HG02938 (cell line): ENCODE measurements around the gene LRRC7.
"Not testable (repeated sequence)": the region's sequence is repeated elsewhere in the genome, so short reads cannot be mapped to it uniquely, and the experiment has no call there.

ENCODE experiments used
- ATAC-seq: cut with Tn5 transposase; IDR thresholded peaks from one replicate; pipeline ENCODE4 v1.9.1; 2021; ENCODE audit warnings: mild to moderate bottlenecking, moderate library complexity; ENCODE audit not compliant: unreplicated experiment

Gene LRRC7

DNA sequence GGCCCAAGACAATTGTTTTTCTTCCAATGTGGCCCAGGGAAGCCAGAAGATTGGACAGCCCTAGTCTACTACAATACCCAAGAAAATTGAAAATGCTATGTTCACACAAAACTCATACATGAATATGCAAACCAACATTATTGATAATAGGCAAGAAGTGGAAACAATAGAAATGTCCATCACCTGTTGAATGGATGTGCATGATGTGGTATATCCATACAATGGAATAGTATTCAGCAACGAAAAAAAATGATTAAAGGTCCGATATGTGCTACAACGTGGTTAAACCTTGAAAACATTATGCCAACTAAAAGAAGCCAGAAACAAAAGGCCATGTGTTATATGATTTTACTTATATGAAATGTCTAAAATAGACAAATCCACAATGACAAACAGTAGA lies 375.3 kb downstream of the LRRC7 start:
- no peak for ATAC-seq

DNA sequence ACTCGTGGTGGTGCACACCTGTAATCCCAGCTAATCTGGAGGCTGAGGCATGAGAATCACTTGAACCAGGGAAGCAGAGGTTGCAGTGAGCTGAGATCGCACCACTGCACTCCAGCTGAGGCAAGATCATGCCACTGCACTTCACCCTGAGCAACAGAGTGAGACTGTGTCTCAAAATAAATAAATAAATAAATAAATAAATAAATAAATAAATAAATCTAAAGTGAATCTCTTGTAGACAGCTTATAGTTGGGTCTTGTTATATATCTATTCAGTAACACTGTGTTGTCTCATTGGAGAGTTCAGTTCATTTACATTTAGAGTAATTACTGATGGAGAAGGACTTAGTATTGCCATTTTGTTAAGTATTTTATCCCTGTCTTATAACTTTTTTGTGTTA lies 379.2 kb downstream of the LRRC7 start:
- no peak for ATAC-seq

DNA sequence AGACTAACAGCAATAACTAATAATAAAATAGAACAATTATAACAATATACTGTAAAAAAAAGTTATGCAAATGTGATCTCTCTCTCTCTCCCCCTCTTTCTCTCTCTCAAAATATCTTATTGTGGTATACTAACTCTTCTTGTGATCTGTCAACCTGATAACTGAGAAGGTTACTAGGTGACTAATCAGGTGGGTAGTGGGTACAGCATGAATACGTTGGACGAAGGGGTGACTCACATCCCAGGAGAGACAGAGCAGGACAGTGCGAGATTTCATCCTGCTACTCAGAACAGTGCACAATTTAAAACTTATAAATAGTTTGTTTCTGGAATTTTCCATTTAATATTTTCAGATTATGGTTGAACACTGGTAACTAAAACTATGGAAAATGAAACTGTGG lies 380.1 kb downstream of the LRRC7 start:
- no peak for ATAC-seq

DNA sequence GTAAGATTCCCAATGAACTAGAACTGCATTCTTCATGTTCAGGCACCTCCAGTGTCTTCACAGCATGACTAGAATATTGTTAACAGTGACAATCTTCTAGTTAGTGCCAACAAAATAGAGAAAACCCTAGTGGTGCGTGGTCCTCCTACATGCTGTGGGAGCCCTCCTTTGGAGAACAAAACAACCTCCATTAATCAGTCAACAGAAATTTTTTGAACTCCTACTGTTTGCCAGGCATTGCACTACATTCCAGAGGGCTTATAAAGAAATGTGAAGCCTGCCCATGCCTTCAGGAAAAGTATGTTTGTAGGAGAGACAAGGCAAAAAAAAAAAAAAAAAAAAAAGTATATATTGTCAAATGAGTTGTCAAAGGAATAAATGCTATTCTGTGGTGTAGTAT lies 385.0 kb downstream of the LRRC7 start:
- ATAC-seq: no peak

DNA sequence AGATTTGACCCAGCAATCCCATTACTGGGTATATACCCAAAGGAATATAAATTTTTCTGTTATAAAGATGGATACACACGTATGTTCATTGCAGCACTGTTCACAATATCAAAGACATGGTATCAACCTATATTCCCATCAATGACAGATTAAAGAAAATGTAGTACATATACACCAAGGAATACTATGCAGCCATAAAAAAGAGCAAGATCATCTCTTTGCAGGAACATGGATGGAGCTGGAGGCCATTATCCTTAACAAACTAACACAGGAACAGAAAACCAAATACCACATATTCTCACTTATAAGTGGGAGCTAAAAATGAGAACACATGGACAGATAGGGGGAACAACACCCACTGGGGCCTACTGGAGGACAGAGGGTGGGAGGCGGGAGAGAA lies 394.7 kb downstream of the LRRC7 start:
- ATAC-seq: not testable (repeated sequence)

DNA sequence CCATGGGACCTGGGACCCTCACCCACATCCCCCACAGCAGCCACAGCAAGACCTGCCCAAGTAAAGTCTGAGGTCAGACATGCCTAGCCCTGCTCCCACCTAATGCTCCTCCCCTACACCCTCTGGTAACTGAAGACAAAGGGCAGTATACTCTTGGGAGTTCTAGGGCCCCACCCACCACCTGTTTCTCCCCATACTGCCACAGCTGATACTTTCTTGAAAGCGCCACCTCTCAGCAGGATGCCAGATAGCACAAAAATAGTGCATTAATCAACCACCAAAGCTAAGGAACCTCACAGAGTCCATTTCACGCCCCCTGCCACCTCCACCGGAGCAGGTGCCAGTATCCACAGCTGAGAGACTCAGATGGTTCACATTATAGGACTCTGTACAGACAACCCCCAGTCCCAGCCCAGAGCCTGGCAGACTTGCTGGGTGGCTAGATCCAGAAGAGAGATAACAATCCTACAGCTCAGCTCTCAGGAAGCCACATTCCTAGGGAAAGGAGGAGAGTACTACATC lies 399.6 kb downstream of the LRRC7 start:
- ATAC-seq: no peak

DNA sequence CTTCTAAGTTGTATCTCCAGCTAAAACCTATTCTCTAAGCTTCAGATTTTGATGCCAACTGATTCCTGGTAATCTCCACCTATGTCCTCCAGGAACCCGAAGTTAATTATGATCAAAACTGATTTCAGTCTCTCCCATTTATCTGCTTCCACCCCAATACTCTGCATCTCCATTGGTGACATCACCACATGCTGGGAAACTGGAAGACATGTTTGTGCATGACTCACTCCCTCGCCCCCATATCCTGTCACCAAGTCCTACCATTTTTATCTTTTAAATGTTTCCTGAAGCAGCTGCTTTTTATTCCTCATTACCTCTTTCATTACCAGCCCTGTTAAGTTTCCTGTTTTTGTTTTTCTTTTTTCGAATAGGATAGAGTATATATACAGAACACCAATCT lies 409.2 kb downstream of the LRRC7 start:
- no peak for ATAC-seq

DNA sequence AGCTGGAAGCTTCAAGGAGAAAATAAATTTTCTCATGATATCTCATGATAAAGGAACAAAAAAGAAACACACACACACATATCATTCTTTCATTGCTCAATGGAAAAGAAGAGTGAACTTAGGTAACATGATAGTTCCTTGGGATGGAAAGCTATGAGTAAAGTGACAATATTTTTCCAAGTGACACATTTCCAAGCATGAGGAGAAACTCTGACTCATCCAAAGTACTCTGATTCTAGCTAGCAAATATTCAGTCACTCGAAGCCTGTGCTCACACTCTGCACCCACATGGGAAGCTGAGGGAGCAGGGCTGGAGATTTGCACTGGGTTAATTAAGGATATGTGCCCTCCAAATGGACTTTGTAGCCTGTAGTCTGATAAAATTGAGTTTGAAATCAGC lies 415.3 kb downstream of the LRRC7 start:
- ATAC-seq: no peak

DNA sequence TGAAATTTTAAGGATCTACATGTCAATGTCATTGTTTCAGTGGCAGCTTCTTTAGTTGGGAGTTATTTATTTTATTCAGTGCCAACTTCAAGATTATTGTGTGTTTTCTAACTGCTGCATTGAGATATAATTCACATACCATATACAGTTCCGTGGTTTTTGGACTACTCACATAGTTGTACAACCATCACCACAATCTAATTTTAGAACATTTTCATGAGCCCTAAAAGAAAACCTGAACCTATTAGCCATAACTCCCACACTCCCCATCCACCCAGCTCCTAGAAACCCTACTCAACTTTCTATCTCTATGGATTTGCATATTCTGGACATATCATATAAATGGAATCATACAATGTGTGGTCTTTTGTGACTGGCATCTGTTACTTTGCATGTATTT lies 417.7 kb downstream of the LRRC7 start:
- no peak for ATAC-seq

DNA sequence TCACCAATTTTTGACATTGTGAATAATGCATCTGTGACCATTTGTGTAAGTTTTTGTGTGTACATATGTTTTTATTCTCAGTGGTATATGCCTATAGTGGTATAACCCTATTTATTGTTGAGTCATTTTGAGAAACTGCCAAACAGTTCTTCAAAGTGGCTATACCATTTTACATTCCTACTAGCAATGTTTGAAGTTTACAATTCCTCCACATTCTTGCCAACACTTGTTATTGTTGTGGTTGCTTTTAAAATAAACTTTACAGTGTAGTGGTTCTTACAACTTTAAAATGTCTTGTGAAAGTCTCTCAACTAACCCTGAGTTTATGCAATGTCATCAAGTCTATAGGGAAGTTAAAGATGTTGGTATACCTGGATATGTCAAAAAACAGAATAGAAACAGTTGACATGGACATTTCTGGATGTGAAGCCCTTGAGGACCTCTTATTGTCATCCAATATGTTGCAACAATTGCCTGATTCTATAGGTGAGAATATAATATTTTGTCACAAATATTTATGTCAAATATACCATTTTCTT lies 418.2 kb downstream of the LRRC7 start:
- ATAC-seq: no peak

DNA sequence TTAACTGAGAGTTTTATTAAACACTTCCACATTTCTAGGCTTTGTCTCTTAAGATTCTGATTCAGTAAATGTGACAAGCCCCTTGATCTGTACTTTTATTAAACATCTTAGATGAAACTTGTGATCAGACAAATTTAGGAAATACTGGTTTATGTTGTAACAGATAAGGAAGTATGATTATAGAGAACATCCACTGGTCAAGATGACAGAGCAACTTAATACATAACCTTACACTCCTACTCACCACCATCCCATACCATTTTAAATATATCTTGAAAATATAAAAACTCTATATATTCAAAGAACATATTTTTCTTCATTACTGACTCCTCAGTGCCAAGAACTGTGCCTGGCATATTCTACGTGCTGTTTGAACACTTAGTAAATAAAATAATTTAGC lies 420.2 kb downstream of the LRRC7 start:
- no peak for ATAC-seq

DNA sequence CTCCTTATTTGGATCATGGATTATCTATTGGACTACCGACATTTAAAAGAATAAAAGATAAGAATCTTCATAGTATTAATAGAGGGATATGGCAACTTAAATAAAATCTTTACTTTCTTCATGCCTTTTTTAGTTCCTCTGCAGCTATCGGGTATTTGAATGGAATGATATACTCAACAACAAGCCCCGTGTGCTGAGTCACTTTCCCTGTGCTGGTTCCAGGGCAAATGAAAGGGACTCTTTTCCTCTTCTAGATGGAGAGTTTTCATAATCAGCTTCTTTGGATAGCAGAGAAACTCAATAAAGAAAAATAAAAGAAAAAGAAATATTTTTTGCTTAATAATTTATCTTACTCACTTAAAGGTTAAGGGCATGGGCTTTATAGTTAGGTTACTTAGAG lies 423.9 kb downstream of the LRRC7 start:
- no peak for ATAC-seq

DNA sequence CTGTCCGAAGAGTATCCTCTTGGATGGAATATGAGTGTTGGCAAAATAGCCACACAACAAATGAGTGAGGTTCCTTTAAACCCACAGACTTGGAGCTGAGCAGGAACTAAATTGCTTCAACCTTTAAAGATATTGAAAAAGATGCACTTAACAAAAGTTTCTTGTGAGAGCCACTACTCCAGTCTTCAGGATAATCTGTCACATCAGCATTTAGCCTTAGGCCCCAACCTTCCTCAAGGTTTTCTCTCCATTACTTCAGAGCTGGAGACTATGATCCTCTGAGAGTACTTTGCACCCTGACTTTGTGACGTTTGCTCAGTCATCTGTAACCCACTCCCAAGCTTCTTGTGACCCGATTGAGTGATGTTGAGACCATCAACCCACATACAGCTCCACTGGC lies 424.9 kb downstream of the LRRC7 start:
- ATAC-seq: no peak

DNA sequence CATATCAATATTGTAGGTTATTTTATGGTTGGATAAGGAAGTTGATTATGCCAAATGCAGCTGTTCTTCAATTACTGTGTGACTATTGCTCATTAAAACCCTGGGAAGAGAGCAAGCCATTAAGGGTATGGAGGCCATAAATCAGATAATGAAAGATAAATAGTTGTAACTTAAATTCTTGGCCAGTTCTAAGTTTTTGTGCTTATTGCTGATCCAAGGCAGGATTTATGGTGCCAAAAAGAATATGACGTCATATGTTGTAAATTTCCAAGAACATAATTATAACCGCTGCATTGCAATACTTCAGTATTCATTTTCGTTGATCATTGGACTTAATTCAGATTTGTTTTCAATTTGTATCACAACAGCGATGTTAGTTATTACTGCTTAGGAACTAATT lies 426.1 kb downstream of the LRRC7 start:
- no peak for ATAC-seq

DNA sequence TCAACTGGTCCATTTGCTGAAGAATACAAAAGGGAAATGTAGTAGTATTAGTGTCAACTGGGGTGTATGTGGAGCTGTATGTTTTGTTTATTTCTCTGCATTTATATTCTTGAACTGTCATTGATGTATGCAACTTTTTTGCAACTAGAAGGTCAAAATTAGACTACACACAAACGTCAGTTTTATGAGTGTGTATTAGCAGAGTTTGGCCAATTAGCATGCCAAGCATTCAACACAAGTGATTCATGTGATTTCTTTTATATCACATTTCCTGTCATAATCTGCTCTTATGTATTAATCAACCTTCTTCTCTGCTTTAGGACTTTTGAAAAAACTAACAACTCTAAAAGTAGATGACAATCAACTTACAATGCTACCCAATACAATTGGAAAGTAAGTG lies 426.5 kb downstream of the LRRC7 start:
- ATAC-seq: no peak

DNA sequence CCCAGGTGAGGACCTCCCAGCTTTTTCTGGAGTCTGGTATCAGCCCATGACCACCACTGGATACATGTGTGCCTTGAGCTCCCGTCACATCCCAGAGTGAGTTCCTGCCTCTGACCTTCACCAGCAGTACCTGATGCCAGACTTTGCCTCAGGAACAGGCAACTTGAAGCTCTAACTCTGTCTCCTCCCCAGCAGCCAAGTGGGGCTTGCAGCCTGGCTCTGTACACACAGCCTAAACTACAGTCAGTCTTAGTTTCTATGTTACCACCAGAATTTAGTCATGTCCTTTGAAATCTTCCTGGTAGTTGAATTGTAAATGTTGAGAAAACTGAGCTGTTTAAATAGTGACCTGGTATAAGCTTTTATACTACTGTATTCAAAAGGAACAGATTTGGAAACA lies 431.1 kb downstream of the LRRC7 start:
- ATAC-seq: no peak

DNA sequence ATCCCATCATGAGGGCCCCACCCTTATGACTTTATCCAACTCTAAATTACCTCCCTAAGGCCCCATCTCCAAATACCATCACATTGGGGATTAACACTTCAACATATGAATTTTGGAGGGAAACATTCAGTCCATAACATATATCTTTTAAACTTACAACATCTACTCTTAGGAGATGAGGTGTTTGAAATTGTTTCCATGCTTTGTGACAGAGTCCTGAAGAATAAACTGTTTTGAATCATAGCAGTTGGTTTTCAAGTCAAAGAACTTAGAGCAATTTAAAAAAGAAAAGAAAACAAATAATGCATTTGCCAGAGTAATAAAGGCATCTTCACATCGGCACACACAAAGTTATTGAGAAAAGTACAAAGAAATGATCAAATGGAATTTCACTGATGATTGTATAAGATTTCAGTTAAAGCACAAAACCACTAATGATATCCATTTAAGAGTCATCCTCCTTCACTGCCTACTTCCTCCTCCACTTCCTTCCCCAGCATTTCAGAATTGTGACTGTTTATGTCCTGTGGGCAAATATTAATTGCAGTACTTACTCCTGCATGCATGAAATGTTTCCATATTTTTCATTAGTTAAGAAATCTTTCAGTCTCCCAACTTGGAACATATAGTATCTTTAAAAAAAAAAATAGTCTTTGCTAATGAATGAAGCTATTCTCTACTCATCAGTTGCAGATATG lies 435.6 kb downstream of the LRRC7 start:
- ATAC-seq: no peak

DNA sequence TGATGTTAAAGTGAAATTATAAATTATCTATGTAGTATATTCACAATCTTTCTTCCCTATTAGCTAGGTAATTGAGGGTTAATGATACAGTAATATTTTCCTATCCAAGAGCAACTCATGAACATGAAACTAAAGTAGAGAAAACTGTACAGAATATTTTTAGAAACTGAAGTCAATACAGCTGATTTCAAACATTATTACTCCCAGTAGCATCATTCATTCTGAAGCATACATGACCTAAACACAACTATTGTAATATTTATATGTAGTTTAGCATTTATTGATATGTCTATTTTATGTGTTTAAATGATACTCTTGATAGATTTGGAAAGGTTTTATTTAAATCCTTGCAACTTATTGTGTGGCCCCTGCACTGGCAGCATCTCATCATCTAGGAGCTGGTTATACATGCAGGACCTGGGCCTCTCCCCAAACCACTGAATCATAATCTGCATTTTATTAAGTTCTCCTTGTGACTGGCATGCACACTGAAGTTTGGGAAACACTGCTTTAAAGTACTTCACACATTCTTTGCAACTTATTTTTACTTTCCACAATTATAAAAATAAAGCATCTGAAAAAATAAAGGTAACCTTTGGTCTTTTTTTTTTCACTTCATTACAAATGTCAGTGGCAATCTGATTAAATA lies 437.8 kb downstream of the LRRC7 start:
- ATAC-seq: no peak

DNA sequence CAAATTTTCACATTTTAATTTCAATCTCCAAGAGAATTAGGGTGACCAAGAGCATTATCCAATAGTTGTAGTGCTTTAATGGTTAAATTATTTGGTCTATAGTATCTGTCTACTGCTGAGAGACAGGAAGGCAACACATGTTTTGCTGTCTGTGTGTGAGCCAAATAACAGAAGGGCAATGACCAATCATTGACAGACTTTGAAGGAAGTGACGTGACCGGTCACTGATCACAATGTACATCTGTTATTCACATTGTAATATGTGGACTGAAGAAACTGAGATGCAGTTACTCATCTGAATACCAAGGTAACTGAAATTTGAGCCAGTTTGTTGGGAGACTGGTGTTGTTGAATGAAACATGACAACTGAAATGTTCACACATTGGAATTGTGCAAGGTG lies 440.9 kb downstream of the LRRC7 start:
- ATAC-seq: no peak

DNA sequence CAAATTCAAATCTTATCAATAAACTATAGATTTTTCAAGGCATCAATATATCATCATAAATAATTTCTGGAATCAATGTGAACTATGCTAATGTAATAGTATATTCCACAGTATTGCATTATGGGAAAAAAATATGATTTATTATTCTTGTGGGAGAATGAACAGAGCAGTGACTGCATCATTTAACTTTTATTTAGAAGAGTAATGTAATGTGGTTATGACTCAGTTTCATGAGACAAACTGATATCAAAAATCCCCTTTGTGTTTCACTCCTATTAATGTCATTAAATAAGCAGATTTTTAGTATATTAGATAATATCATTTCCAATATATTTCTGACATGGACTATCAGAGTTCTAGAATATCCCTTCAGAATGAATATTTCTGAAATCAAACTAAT lies 450.0 kb downstream of the LRRC7 start:
- ATAC-seq: no peak

DNA sequence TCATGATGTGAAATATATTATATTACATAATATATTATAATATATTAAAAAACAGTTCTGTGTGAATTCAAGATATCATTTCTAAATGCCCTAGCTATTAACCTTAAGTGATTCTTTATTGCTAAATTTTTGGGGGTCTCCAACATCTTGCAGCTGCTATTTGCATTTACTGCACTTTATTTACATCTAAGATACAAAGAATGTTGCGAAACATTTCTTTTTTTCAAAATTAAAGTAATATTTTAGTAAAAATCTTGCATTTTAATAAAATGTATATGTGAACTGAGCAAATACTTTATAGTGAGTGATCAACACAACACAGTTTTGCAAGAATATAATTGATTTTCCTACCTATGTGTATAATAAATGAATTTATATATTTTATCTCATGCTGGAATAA lies 456.6 kb downstream of the LRRC7 start:
- ATAC-seq: no peak

DNA sequence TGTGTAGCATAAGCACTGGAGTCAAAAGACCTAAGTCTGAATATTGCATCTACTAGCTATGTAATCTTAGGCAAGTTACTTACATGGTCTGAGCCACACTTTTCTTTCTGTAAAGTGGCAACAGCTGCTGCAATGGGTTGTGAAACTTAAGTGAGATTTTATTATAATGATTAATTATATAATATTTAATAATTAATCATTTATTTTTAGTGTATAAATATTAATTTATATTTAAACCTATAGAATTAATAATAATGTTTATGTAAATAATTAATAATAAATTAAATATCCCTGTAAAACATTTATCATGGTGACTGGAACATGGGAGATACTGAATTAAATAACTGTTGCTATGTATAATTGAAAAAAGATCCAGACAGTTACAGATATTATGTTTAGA lies 457.3 kb downstream of the LRRC7 start:
- ATAC-seq: no peak
